Keratinocyte (primary cell): ENCODE data around the gene RERE. TPM values are rescaled to one million over a fixed set of nuclear protein-coding genes. Genes with fewer than 3 reads are reported as not detected.
A peak's percentile ranks its signal among the peaks of the same experiment; 100 is the strongest.

ENCODE experiments used
- DNase-seq: peaks from one replicate; pipeline ENCODE4 v3.0.0-alpha.2; 2011; ENCODE audit warnings: low read depth, missing footprints, low spot score
- FAIRE-seq: peaks from 2 replicates; lab custom pipeline; 2011; peaks lifted over from hg19 to GRCh38; lab: Jason Lieb, UNC
- H2AFZ ChIP-seq: 2 replicates; pipeline ENCODE4 v1.6.0; 2012; ENCODE audit warnings: low read length, control low read depth, inconsistent platforms; ENCODE audit not compliant: control insufficient read depth
- H3K27ac ChIP-seq: 2 replicates; pipeline ENCODE4 v1.5.1; 2011; ENCODE audit warnings: low read length; ENCODE audit not compliant: control insufficient read depth, insufficient read depth
- H3K27me3 ChIP-seq: 3 replicates; pipeline ENCODE4 v1.6.0; 2011; ENCODE audit warnings: low read length; ENCODE audit not compliant: control insufficient read depth, insufficient read depth; ENCODE audit errors: extremely low read depth
- H3K36me3 ChIP-seq, 2 experiments: 2 replicates in 1 of 2; 3 replicates in 1 of 2; pipeline ENCODE4 v1.5.1; 2011; ENCODE audit warnings: low read length in 2 of 2, mild to moderate bottlenecking in 1 of 2; ENCODE audit not compliant: control insufficient read depth in 2 of 2, insufficient read depth in 2 of 2; ENCODE audit errors: extremely low read depth in 1 of 2
- H3K4me1 ChIP-seq: 3 replicates; pipeline ENCODE4 v1.5.1; 2011; ENCODE audit warnings: low read length; ENCODE audit not compliant: control insufficient read depth, insufficient read depth; ENCODE audit errors: extremely low read depth
- H3K4me2 ChIP-seq: 3 replicates; pipeline ENCODE4 v1.6.0; 2011; ENCODE audit warnings: low read depth, low read length; ENCODE audit not compliant: control insufficient read depth, insufficient read depth; ENCODE audit errors: extremely low read depth
- H3K4me3 ChIP-seq, 3 experiments: fragments of 200-600 bp in 1 of 3; sonication (generic) in 1 of 3; 2 replicates in 2 of 3; 3 replicates in 1 of 3; pipeline ENCODE4 v1.5.1; 2011 to 2016; ENCODE audit warnings: low read length in 3 of 3, mild to moderate bottlenecking in 3 of 3, control low read depth in 2 of 3, inconsistent platforms in 1 of 3, low read depth in 1 of 3, mixed read lengths in 1 of 3, mixed run types in 1 of 3, moderate library complexity in 1 of 3; ENCODE audit not compliant: control insufficient read depth in 2 of 3, insufficient read depth in 2 of 3; ENCODE audit errors: extremely low read depth in 1 of 3
- H3K79me2 ChIP-seq: 2 replicates; pipeline ENCODE4 v1.6.0; 2012; ENCODE audit warnings: low read length; ENCODE audit not compliant: control insufficient read depth, insufficient read depth
- H3K9ac ChIP-seq: 3 replicates; pipeline ENCODE4 v1.6.0; 2011; ENCODE audit warnings: low read length; ENCODE audit not compliant: control insufficient read depth, insufficient read depth; ENCODE audit errors: extremely low read depth
- H3K9me1 ChIP-seq: 3 replicates; pipeline ENCODE4 v1.6.0; 2011; ENCODE audit warnings: low read length; ENCODE audit not compliant: control insufficient read depth, insufficient read depth; ENCODE audit errors: extremely low read depth
- H3K9me3 ChIP-seq: 2 replicates; pipeline ENCODE4 v1.5.1; 2012; ENCODE audit warnings: low read depth, low read length; ENCODE audit not compliant: control insufficient read depth
- H4K20me1 ChIP-seq: 3 replicates; pipeline ENCODE4 v1.6.0; 2011; ENCODE audit warnings: low read length; ENCODE audit not compliant: control insufficient read depth, insufficient read depth; ENCODE audit errors: extremely low read depth
- EZH2 ChIP-seq: IDR thresholded peaks from one replicate; pipeline ENCODE4 v1.6.1; 2012; ENCODE audit warnings: inconsistent platforms, mild to moderate bottlenecking, low read length, moderate library complexity
- dilution Hi-C: fragments of 300-500 bp; cut with MboI; formaldehyde crosslinking; loops from one replicate; pipeline ENCODE4 v1.7.0; 2020; ENCODE audit warnings: low sequenced_read_pairs; ENCODE audit not compliant: extremely low pct_ligation_motif_present
- polyA plus RNA-seq, 5 experiments: library from polyadenylated mRNA; depleted of rRNA in 3 of 5; stranded (reverse) in 3 of 5; stranded (forward) in 1 of 5; unstranded in 1 of 5; fragments of >200 nt; gene quantifications; 1 replicate in 1 of 5; 2 replicates in 3 of 5; 3 replicates in 1 of 5; pipeline versions ENCODE4 v1.2.1 to v1.2.3, GENCODE V29; 2011 to 2012; ENCODE audit warnings: missing spikeins in 2 of 5, low read depth in 1 of 5, low replicate concordance in 1 of 5
- TF ChIP-seq, protein P1 (sequence below), 3 experiments: IDR thresholded peaks in 1 of 3; conservative IDR thresholded peaks in 1 of 3; optimal IDR thresholded peaks in 1 of 3; 2 replicates in 2 of 3; 3 replicates in 1 of 3; pipeline versions ENCODE3 to v1.5.1; 2011; ENCODE audit warnings: low read length in 3 of 3, mild to moderate bottlenecking in 3 of 3, moderate library complexity in 2 of 3, control low read depth in 1 of 3, inconsistent platforms in 1 of 3; ENCODE audit not compliant: insufficient read depth in 2 of 3; ENCODE audit errors: extremely low read depth in 1 of 3

Gene RERE
- polyA plus RNA-seq, 1 donor (not counting 4 experiments of a cell fraction or from before 2014, with no cell fraction given), result 3.8 TPM

DNA sequence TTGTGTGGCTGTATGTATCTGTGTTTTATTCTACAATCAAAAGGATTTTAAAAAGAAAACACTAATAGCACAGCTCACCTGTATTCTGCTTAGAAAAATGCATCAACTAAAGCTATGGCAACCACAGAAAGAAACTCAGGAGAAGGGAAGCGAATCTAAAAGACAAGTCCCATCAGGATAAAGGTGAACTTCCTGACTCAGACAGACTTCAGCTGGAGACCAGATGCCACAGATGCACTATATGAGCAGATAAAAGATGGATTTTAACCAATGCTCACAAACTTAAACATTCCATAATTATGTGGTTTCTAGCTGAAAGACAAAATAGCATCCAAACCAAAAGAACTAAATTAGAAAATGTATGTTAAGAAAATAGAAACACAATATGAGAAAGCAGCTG, 231.0 kb downstream of the RERE start:
- H2AFZ ChIP-seq, result no peak overlapping the region
- H3K9me3 ChIP-seq, result no peaks in the 10 kb centered on the region
- peaks cover 11% of the 10 kb centered on the region for H3K4me1 ChIP-seq
- H3K9ac ChIP-seq, result no peak overlapping the region
- TF ChIP-seq, protein P1, sequence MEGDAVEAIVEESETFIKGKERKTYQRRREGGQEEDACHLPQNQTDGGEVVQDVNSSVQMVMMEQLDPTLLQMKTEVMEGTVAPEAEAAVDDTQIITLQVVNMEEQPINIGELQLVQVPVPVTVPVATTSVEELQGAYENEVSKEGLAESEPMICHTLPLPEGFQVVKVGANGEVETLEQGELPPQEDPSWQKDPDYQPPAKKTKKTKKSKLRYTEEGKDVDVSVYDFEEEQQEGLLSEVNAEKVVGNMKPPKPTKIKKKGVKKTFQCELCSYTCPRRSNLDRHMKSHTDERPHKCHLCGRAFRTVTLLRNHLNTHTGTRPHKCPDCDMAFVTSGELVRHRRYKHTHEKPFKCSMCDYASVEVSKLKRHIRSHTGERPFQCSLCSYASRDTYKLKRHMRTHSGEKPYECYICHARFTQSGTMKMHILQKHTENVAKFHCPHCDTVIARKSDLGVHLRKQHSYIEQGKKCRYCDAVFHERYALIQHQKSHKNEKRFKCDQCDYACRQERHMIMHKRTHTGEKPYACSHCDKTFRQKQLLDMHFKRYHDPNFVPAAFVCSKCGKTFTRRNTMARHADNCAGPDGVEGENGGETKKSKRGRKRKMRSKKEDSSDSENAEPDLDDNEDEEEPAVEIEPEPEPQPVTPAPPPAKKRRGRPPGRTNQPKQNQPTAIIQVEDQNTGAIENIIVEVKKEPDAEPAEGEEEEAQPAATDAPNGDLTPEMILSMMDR (optimal IDR thresholded peaks at IDR 0.05 in 1 of 3, IDR thresholded peaks at IDR 0.05 in 1 of 3, conservative IDR thresholded peaks at IDR 0.05 in 1 of 3; ENCODE audit: extremely low read depth in 1 of 3, insufficient read depth in 2 of 3, low read length in 3 of 3), result no peak
- TF ChIP-seq EZH2, result no peak
- no peak overlapping the region for H3K4me3 ChIP-seq
- H3K9me1 ChIP-seq, result no peaks in the 10 kb centered on the region
- no peaks in the 10 kb centered on the region for H3K27me3 ChIP-seq
- no peak overlapping the region for H3K4me2 ChIP-seq
- dilution Hi-C loops, result no loop called here
- peak; percentile 69 for FAIRE-seq
- DNase-seq, result no peak
- no peak overlapping the region for H3K27ac ChIP-seq
- H4K20me1 ChIP-seq, result no peaks in the 10 kb centered on the region
- H3K79me2 ChIP-seq, result no peaks in the 10 kb centered on the region
- peaks cover 0 to 3% of the 10 kb centered on the region in 2 experiments for H3K36me3 ChIP-seq

DNA sequence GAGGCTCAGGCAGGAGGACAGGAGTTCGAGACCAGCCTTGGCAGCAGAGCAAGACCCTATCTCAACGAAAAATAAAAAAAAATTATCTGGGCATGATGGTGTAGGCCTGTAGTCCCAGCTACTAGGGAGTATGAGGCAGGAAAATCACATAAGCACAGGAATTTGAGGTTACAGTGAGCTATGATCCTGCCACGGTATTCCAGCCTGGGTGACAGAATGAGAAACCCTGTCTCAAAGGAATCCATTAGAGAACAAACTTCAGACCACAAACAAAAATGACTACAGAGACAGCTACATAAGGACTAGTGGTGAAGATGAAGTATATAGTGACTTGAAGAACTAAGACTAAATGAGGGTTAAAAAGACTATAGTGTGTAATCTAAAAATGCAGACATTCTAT, 233.1 kb downstream of the RERE start:
- Histone ChIP-seq H3K4me1 (no peaks in the 10 kb centered on the region), H3K27ac (no peak overlapping the region), H3K9me3 (no peaks in the 10 kb centered on the region), H4K20me1 (no peaks in the 10 kb centered on the region), H3K4me3 (no peak overlapping the region), H3K4me2 (no peak overlapping the region), H3K79me2 (no peaks in the 10 kb centered on the region), H3K27me3 (no peaks in the 10 kb centered on the region), H2AFZ (no peak overlapping the region), H3K9ac (no peak overlapping the region), H3K36me3 (peaks cover 0 to 3% of the 10 kb centered on the region in 2 experiments), H3K9me1 (no peaks in the 10 kb centered on the region)
- TF ChIP-seq EZH2, result no peak
- TF ChIP-seq, protein P1 (optimal IDR thresholded peaks at IDR 0.05 in 1 of 3, IDR thresholded peaks at IDR 0.05 in 1 of 3, conservative IDR thresholded peaks at IDR 0.05 in 1 of 3; ENCODE audit: extremely low read depth in 1 of 3, insufficient read depth in 2 of 3, low read length in 3 of 3), result no peak
- DNase-seq, result no peak
- dilution Hi-C loops, result no loop called here
- no peak for FAIRE-seq
